H1 (cell line): Measurements from ENCODE around the gene LGALS3. TPM values are rescaled to one million over a fixed set of nuclear protein-coding genes. Genes with fewer than 3 reads are reported as not detected.

Experiments
- CBX8 ChIP-seq: fragments of 300-800, 300-1000 bp; sonication (generic); IDR thresholded peaks from 2 replicates; pipeline ENCODE4 v1.7.1; 2016; ENCODE audit warnings: low read depth, low read length, borderline replicate concordance
- EGR1 ChIP-seq: IDR thresholded peaks from 2 replicates; pipeline ENCODE4 v1.6.1; 2011; ENCODE audit warnings: low read depth, low read length, borderline replicate concordance
- KDM1A ChIP-seq: fragments of 200-600, 300-600 bp; sonication (generic); IDR thresholded peaks from 2 replicates; pipeline ENCODE4 v1.7.1; 2016; ENCODE audit warnings: mild to moderate bottlenecking, low read length, borderline replicate concordance
- KDM4A ChIP-seq: IDR thresholded peaks from one replicate; pipeline ENCODE4 v1.7.1; 2012; ENCODE audit warnings: low read depth, mild to moderate bottlenecking, moderate library complexity, low read length, inconsistent platforms; ENCODE audit not compliant: severe bottlenecking
- MAX ChIP-seq: IDR thresholded peaks from 2 replicates; pipeline ENCODE4 v1.6.1; 2012; ENCODE audit warnings: inconsistent platforms
- SIN3A ChIP-seq, 2 experiments: IDR thresholded peaks in 1 of 2; conservative IDR thresholded peaks in 1 of 2; 2 replicates each; pipeline ENCODE4 v1.6.1; 2011 to 2012; ENCODE audit warnings: low read length in 2 of 2, improper control_type of control experiment in 1 of 2, low read depth in 1 of 2, mild to moderate bottlenecking in 1 of 2
- SIRT6 ChIP-seq: IDR thresholded peaks from one replicate; pipeline ENCODE4 v1.7.1; 2012; ENCODE audit warnings: low read length, inconsistent platforms
- SP1 ChIP-seq: IDR thresholded peaks from 2 replicates; pipeline ENCODE4 v1.6.1; 2011; ENCODE audit warnings: low read depth, low read length
- TBP ChIP-seq: IDR thresholded peaks from 2 replicates; pipeline ENCODE4 v1.6.1; 2011; ENCODE audit warnings: low read depth, low read length, improper control_type of control experiment
- TCF12 ChIP-seq: IDR thresholded peaks from 2 replicates; pipeline ENCODE4 v1.6.1; 2011; ENCODE audit warnings: low read depth, mild to moderate bottlenecking, low read length
- polyA plus RNA-seq, 7 experiments: library from polyadenylated mRNA; depleted of rRNA in 3 of 7; stranded (reverse) in 5 of 7; unstranded in 2 of 7; fragments of >200 nt in 5 of 7; fragments of 200-250 nt in 2 of 7; gene quantifications; 1 replicate in 5 of 7; 2 replicates in 1 of 7; 4 replicates in 1 of 7; pipeline versions ENCODE4 v1.2.1 to v1.2.3, GENCODE V29; 2011 to 2013; ENCODE audit warnings: missing spikeins in 2 of 7, mixed read lengths in 2 of 7
- total RNA-seq: library from RNA; stranded (reverse); fragmentation: NEBNext Ultra II Directional; extraction: Animal tissue kit (Norgen Biotek cat#: 25700); gene quantifications from 2 replicates; pipeline ENCODE4 v1.2.1, GENCODE V29; 2021

LGALS3 gene
- total and polyA plus RNA-seq, 2 of the 8 experiments (the other 6 are each of a cell fraction or from before 2014, with no cell fraction given) = 9.7 to 14.5 TPM

GRCh38 chr14:55107766-55108554 lies 21.1 kb upstream of the LGALS3 start (continued):
- TF ChIP-seq SIN3A (conservative IDR thresholded peaks at IDR 0.05 in 1 of 2, IDR thresholded peaks at IDR 0.05 in 1 of 2; ENCODE audit: low read depth in 1 of 2, low read length in 2 of 2) (no peak), TCF12 (no peak), MAX (peak; percentile 90), EGR1 (peak; percentile 70), SIRT6 (no peak), KDM4A (no peak), SP1 (0 out of 2 replicates have a peak, but pooled peaks have one; percentile 6), CBX8 (no peak), TBP (no peak), KDM1A (no peak)
